Stimulated activated effector memory CD8-positive, alpha-beta T cell treated with anti-CD3 and anti-CD28 coated beads, Interleukin-12 subunit alpha, Interleukin-12 subunit beta, amount 100 ng/mL, for 72 hours (primary cell): ENCODE results near the gene FDX2.

Source experiments
- ATAC-seq: fragments of 150-1000 bp; cut with Tn5 transposase; 2 replicates; pipeline ENCODE4 v1.10.0; 2021
- DNase-seq, 2 donors: peaks; one replicate each; pipeline ENCODE4 v3.0.0; 2021 to 2022; ENCODE audit warnings: low spot score in 2 of 2
- H3K27ac Mint-ChIP-seq: one replicate; pipeline ENCODE4 v1.8.0; 2022; ENCODE audit warnings: mild to moderate bottlenecking, mixed read lengths
- H3K36me3 Mint-ChIP-seq: one replicate; pipeline ENCODE4 v1.8.0; 2022; ENCODE audit warnings: mild to moderate bottlenecking, mixed read lengths
- H3K4me1 Mint-ChIP-seq: one replicate; pipeline ENCODE4 v1.8.0; 2022; ENCODE audit warnings: mixed read lengths
- H3K4me3 Mint-ChIP-seq: one replicate; pipeline ENCODE4 v1.8.0; 2022; ENCODE audit warnings: mild to moderate bottlenecking, mixed read lengths
- H3K9me3 Mint-ChIP-seq: one replicate; pipeline ENCODE4 v1.8.0; 2022; ENCODE audit warnings: mixed read lengths

FDX2 gene

GRCh38 chr19:10294368-10294697 lies 21.5 kb downstream of the FDX2 start:
- peaks cover 32% of the 10 kb centered on the region for H3K36me3 Mint-ChIP-seq
- H3K4me3 Mint-ChIP-seq: peak overlapping the region; percentile 87
- no peaks in the 10 kb centered on the region for H3K9me3 Mint-ChIP-seq
- no peak overlapping the region for H3K27ac Mint-ChIP-seq
- DNase-seq: no peak
- no peak for ATAC-seq
- peaks cover 59% of the 10 kb centered on the region for H3K4me1 Mint-ChIP-seq

GRCh38 chr19:10293637-10294367 lies 22.0 kb downstream of the FDX2 start:
- H3K4me3 Mint-ChIP-seq: peak overlapping the region; percentile 96
- no peaks in the 10 kb centered on the region for H3K9me3 Mint-ChIP-seq
- H3K27ac Mint-ChIP-seq: no peak overlapping the region
- peaks cover 35% of the 10 kb centered on the region for H3K36me3 Mint-ChIP-seq
- ATAC-seq (no peak), DNase-seq (no peak)
- H3K4me1 Mint-ChIP-seq: peaks cover 64% of the 10 kb centered on the region

- DNase-seq (no peak), ATAC-seq (no peak)
- Mint-ChIP-seq H3K4me1 (peaks cover 72% of the 10 kb centered on the region), H3K4me3 (peak overlapping the region; percentile 96), H3K27ac (no peak overlapping the region), H3K9me3 (no peaks in the 10 kb centered on the region), H3K36me3 (peaks cover 40% of the 10 kb centered on the region)
Measured at GRCh38 chr19:10292789-10293636, 22.8 kb downstream of the FDX2 start.

- Mint-ChIP-seq H3K27ac (no peak overlapping the region), H3K36me3 (peaks cover 47% of the 10 kb centered on the region), H3K4me1 (peaks cover 79% of the 10 kb centered on the region), H3K4me3 (peak overlapping the region; percentile 96), H3K9me3 (no peaks in the 10 kb centered on the region)
- DNase-seq: peak; percentile 80 to 92
- ATAC-seq: peak; percentile 60
Measured at GRCh38 chr19:10292206-10292788, 23.5 kb downstream of the FDX2 start.

- Mint-ChIP-seq H3K4me1 (peaks cover 85% of the 10 kb centered on the region), H3K36me3 (peaks cover 53% of the 10 kb centered on the region), H3K9me3 (no peaks in the 10 kb centered on the region), H3K4me3 (peak overlapping the region; percentile 96), H3K27ac (no peak overlapping the region)
- ATAC-seq: no peak
- no peak for DNase-seq
Measured at GRCh38 chr19:10291554-10292205, 24.1 kb downstream of the FDX2 start.

- DNase-seq (peak in 1 of 2 donors; percentile 78), ATAC-seq (peak; percentile 43)
Measured at GRCh38 chr19:10290876-10291553, 24.8 kb downstream of the FDX2 start.

GRCh38 chr19:10290357-10290875 lies 25.4 kb downstream of the FDX2 start:
- H3K4me3 Mint-ChIP-seq: peak overlapping the region; percentile 96
- no peaks in the 10 kb centered on the region for H3K9me3 Mint-ChIP-seq
- peaks cover 92% of the 10 kb centered on the region for H3K4me1 Mint-ChIP-seq
- no peak for DNase-seq
- peak overlapping the region; percentile 83 for H3K27ac Mint-ChIP-seq
- peaks cover 61% of the 10 kb centered on the region for H3K36me3 Mint-ChIP-seq
- no peak for ATAC-seq

More at GRCh38 chr19:10290876-10291553, 24.8 kb downstream of the FDX2 start:
- Mint-ChIP-seq H3K4me3 (peak overlapping the region; percentile 96), H3K9me3 (no peaks in the 10 kb centered on the region), H3K27ac (peak overlapping the region; percentile 83), H3K4me1 (peaks cover 92% of the 10 kb centered on the region), H3K36me3 (peaks cover 60% of the 10 kb centered on the region)

- H3K27ac Mint-ChIP-seq: peak within 1 kb of the TSS; percentile 83
- peaks cover 64% of the 10 kb centered on the region for H3K36me3 Mint-ChIP-seq
- H3K9me3 Mint-ChIP-seq: no peaks in the 10 kb centered on the region
- H3K4me3 Mint-ChIP-seq: peak within 1 kb of the TSS; percentile 96
- H3K4me1 Mint-ChIP-seq: peaks cover 92% of the 10 kb centered on the region
- DNase-seq: no peak
- ATAC-seq: peak; percentile 26
Measured at GRCh38 chr19:10289836-10290356, 25.9 kb downstream of the FDX2 start, which contains the start of gene ICAM5. Gene ICAM5 (plus strand): TSS chr19:10289952. CDS start chr19:10290044, 92 bp downstream.

- Mint-ChIP-seq H3K36me3 (peaks cover 70% of the 10 kb centered on the region), H3K4me1 (peaks cover 92% of the 10 kb centered on the region), H3K27ac (peak overlapping the region; percentile 63), H3K4me3 (peak overlapping the region; percentile 96), H3K9me3 (no peaks in the 10 kb centered on the region)
- ATAC-seq (peak; percentile 69), DNase-seq (peak in 1 of 2 donors; percentile 84)
Measured at GRCh38 chr19:10289167-10289835, 26.5 kb downstream of the FDX2 start.

- DNase-seq: no peak
- H3K27ac Mint-ChIP-seq: peak overlapping the region; percentile 63
- H3K4me1 Mint-ChIP-seq: peaks cover 90% of the 10 kb centered on the region
Measured at GRCh38 chr19:10288662-10289166, 27.1 kb downstream of the FDX2 start.

GRCh38 chr19:10286803-10287737 lies 28.7 kb downstream of the FDX2 start, which contains the start of gene ICAM4:
Gene ICAM4 (plus strand): TSS chr19:10286955. CDS start chr19:10287013, 58 bp downstream.
- no peaks in the 10 kb centered on the region for H3K9me3 Mint-ChIP-seq
- peak in 1 of 2 donors; percentile 66 for DNase-seq
- peak; percentile 30 for ATAC-seq
- peaks cover 81% of the 10 kb centered on the region for H3K36me3 Mint-ChIP-seq
- peak within 1 kb of the TSS; percentile 96 for H3K4me3 Mint-ChIP-seq
- H3K4me1 Mint-ChIP-seq: peaks cover 80% of the 10 kb centered on the region
- H3K27ac Mint-ChIP-seq: peak within 1 kb of the TSS; percentile 63

More at GRCh38 chr19:10288662-10289166, 27.1 kb downstream of the FDX2 start:
- ATAC-seq: peak; percentile 29
- Mint-ChIP-seq H3K4me3 (peak overlapping the region; percentile 96), H3K9me3 (no peaks in the 10 kb centered on the region), H3K36me3 (peaks cover 76% of the 10 kb centered on the region)

- no peak overlapping the region for H3K4me3 Mint-ChIP-seq
- H3K9me3 Mint-ChIP-seq: no peaks in the 10 kb centered on the region
- H3K4me1 Mint-ChIP-seq: peaks cover 63% of the 10 kb centered on the region
- H3K36me3 Mint-ChIP-seq: peaks cover 87% of the 10 kb centered on the region
- ATAC-seq (no peak), DNase-seq (no peak)
- H3K27ac Mint-ChIP-seq: peak overlapping the region; percentile 42
Measured at GRCh38 chr19:10285393-10285792, 30.4 kb downstream of the FDX2 start.

GRCh38 chr19:10284960-10285278 lies 30.9 kb downstream of the FDX2 start:
- peaks cover 62% of the 10 kb centered on the region for H3K4me1 Mint-ChIP-seq

More at GRCh38 chr19:10284960-10285278, 30.9 kb downstream of the FDX2 start:
- ATAC-seq (no peak), DNase-seq (no peak)
- peaks cover 89% of the 10 kb centered on the region for H3K36me3 Mint-ChIP-seq
- H3K27ac Mint-ChIP-seq: peak overlapping the region; percentile 42
- no peaks in the 10 kb centered on the region for H3K9me3 Mint-ChIP-seq
- no peak overlapping the region for H3K4me3 Mint-ChIP-seq
